IMR-90 (cell line): ENCODE measurements around the gene ZNF532. TPM values are rescaled to one million over a fixed set of nuclear protein-coding genes. Genes with fewer than 3 reads are reported as not detected.
A peak's percentile ranks its signal among the peaks of the same experiment; 100 is the strongest.

Experiments used
- ATAC-seq: fragments of 200-7000 bp; cut with Tn5 transposase; 2 replicates; pipeline ENCODE4 v1.9.1; 2020; ENCODE audit warnings: low read depth, mild to moderate bottlenecking, moderate library complexity
- BruUV-seq: library from RNA; stranded (reverse); fragments of 400-500 nt; replicated peaks from 2 replicates; lab custom pipeline; 2021; lab: Mats Ljungman, UMichigan
- CTCF ChIA-PET: fragments of 300-600 bp; formaldehyde crosslinking; extraction: SDS; loops from one replicate; lab custom pipeline; 2021; ENCODE audit warnings: antibody characterized with exemption; lab: Yijun Ruan, JAX
- POLR2A ChIA-PET: fragments of 300-600 bp; sonication (Branson Sonifier 250); formaldehyde crosslinking; loops from one replicate; lab custom pipeline; 2022; ENCODE audit warnings: antibody characterized with exemption; ENCODE audit not compliant: unreplicated experiment; lab: Charles Lee
- DNase-seq: peaks from one replicate; pipeline ENCODE4 v3.0.0; 2013
- H2AFZ ChIP-seq: replicated peaks from 2 replicates; pipeline ENCODE3; 2013; ENCODE audit warnings: low read length, mild to moderate bottlenecking; ENCODE audit not compliant: poor library complexity
- H2AK5ac ChIP-seq: 2 replicates; pipeline ENCODE4 v1.6.1; 2013; ENCODE audit warnings: low read depth, low read length, inconsistent platforms
- H2AK9ac ChIP-seq: replicated peaks from 2 replicates; pipeline ENCODE3; 2013; ENCODE audit warnings: mild to moderate bottlenecking, low read depth, low read length, moderate library complexity; ENCODE audit not compliant: poor library complexity
- H2BK120ac ChIP-seq: 2 replicates; pipeline ENCODE4 v1.6.1; 2013; ENCODE audit warnings: low read depth, low read length, inconsistent platforms
- H2BK15ac ChIP-seq: 3 replicates; pipeline ENCODE4 v1.6.1; 2013; ENCODE audit warnings: low read depth, low read length, inconsistent platforms
- H2BK20ac ChIP-seq: 2 replicates; pipeline ENCODE4 v1.6.1; 2013; ENCODE audit warnings: low read depth, mild to moderate bottlenecking, inconsistent platforms, low read length, moderate library complexity
- H2BK5ac ChIP-seq: 2 replicates; pipeline ENCODE4 v1.6.1; 2013; ENCODE audit warnings: mild to moderate bottlenecking, low read depth, low read length, inconsistent platforms; ENCODE audit not compliant: poor library complexity, severe bottlenecking
- H3K14ac ChIP-seq: replicated peaks from 2 replicates; pipeline ENCODE4 v1.6.1; 2013; ENCODE audit warnings: low read depth, low read length, inconsistent platforms
- H3K18ac ChIP-seq: 2 replicates; pipeline ENCODE4 v1.6.1; 2013; ENCODE audit warnings: low read depth, low read length, control low read depth
- H3K23ac ChIP-seq: 2 replicates; pipeline ENCODE4 v1.6.1; 2013; ENCODE audit warnings: low read depth, low read length, inconsistent platforms
- H3K27ac ChIP-seq: 2 replicates; pipeline ENCODE4 v1.5.1; 2013; ENCODE audit warnings: mild to moderate bottlenecking, control low read depth, low read length; ENCODE audit not compliant: insufficient read depth
- H3K27me3 ChIP-seq: 2 replicates; pipeline ENCODE4 v1.6.1; 2013; ENCODE audit warnings: low read length; ENCODE audit not compliant: control insufficient read depth, insufficient read depth
- H3K36me3 ChIP-seq: 2 replicates; pipeline ENCODE4 v1.6.1; 2013; ENCODE audit warnings: low read length, mixed read lengths; ENCODE audit not compliant: control insufficient read depth, insufficient read depth
- H3K4ac ChIP-seq: 2 replicates; pipeline ENCODE4 v1.6.1; 2013; ENCODE audit warnings: low read depth, low read length, inconsistent platforms
- H3K4me1 ChIP-seq: 2 replicates; pipeline ENCODE4 v1.6.1; 2013; ENCODE audit warnings: low read length, mixed read lengths; ENCODE audit not compliant: control insufficient read depth, insufficient read depth
- H3K4me2 ChIP-seq: 2 replicates; pipeline ENCODE4 v1.6.1; 2013; ENCODE audit warnings: low read depth, mild to moderate bottlenecking, control low read depth, low read length, moderate library complexity
- H3K4me3 ChIP-seq: 2 replicates; pipeline ENCODE4 v1.5.1; 2013; ENCODE audit warnings: low read depth, mild to moderate bottlenecking, control low read depth, low read length, moderate library complexity; ENCODE audit not compliant: insufficient read depth
- H3K56ac ChIP-seq: 2 replicates; pipeline ENCODE4 v1.6.1; 2013; ENCODE audit warnings: low read length, inconsistent platforms; ENCODE audit not compliant: insufficient read depth; ENCODE audit errors: extremely low read depth
- H3K79me1 ChIP-seq, 2 experiments: 2 replicates each; pipeline ENCODE4 v1.6.1; 2013; ENCODE audit warnings: low read length in 2 of 2, inconsistent platforms in 1 of 2, low read depth in 1 of 2
- H3K9ac ChIP-seq: 2 replicates; pipeline ENCODE4 v1.6.1; 2013; ENCODE audit warnings: low read depth, low read length, control low read depth
- H3K9me1 ChIP-seq: 2 replicates; pipeline ENCODE4 v1.6.1; 2013; ENCODE audit warnings: low read length, inconsistent platforms; ENCODE audit not compliant: insufficient read depth
- H3K9me3 ChIP-seq: 2 replicates; pipeline ENCODE4 v1.6.1; 2013; ENCODE audit warnings: low read length; ENCODE audit not compliant: control insufficient read depth, insufficient read depth
- H4K20me1 ChIP-seq: 2 replicates; pipeline ENCODE4 v1.6.1; 2013; ENCODE audit warnings: low read length, inconsistent platforms; ENCODE audit not compliant: insufficient read depth
- H4K5ac ChIP-seq: 2 replicates; pipeline ENCODE4 v1.6.1; 2013; ENCODE audit warnings: mild to moderate bottlenecking, low read depth, low read length, control low read depth
- H4K8ac ChIP-seq, 2 experiments: 2 replicates each; pipeline ENCODE4 v1.6.1; 2013; ENCODE audit warnings: low read depth in 2 of 2, low read length in 2 of 2, control low read depth in 1 of 2, inconsistent platforms in 1 of 2
- H4K91ac ChIP-seq: 2 replicates; pipeline ENCODE4 v1.6.1; 2013; ENCODE audit warnings: low read depth, low read length, inconsistent platforms; ENCODE audit not compliant: insufficient read depth
- BHLHE40 ChIP-seq: fragments of 150-350 bp; IDR thresholded peaks from 2 replicates; pipeline ENCODE4 v1.6.1; 2016; ENCODE audit warnings: mild to moderate bottlenecking, low read depth, low read length
- CEBPB ChIP-seq: IDR thresholded peaks from 2 replicates; pipeline ENCODE4 v1.6.1; 2012; ENCODE audit warnings: low read depth, low read length, improper control_type of control experiment
- CHD1 ChIP-seq: IDR thresholded peaks from 2 replicates; pipeline ENCODE4 v1.6.1; 2012; ENCODE audit warnings: low read depth, low read length, improper control_type of control experiment
- MAFK ChIP-seq: IDR thresholded peaks from 2 replicates; pipeline ENCODE4 v1.6.1; 2012; ENCODE audit warnings: low read depth, low read length, improper control_type of control experiment
- MAZ ChIP-seq: IDR thresholded peaks from 2 replicates; pipeline ENCODE4 v1.6.1; 2012; ENCODE audit warnings: low read depth, mild to moderate bottlenecking, low read length, improper control_type of control experiment, moderate library complexity, borderline replicate concordance
- SMC3 ChIP-seq: fragments of 150-350 bp; IDR thresholded peaks from 2 replicates; pipeline ENCODE4 v1.6.1; 2016; ENCODE audit warnings: low read depth, mild to moderate bottlenecking, antibody characterized with exemption, low read length, moderate library complexity
- USF2 ChIP-seq: fragments of 150-350 bp; IDR thresholded peaks from 2 replicates; pipeline ENCODE4 v1.6.1; 2017; ENCODE audit warnings: mild to moderate bottlenecking, antibody characterized with exemption, low read length, low read depth
- WGBS, 2 experiments: methylation state at CpG; one replicate each; pipeline versions ENCODE4 v1.1.5 to v1.1.7; 2013; ENCODE audit warnings: missing lambda C conversion rate in 2 of 2; ENCODE audit not compliant: insufficient read length in 1 of 2; ENCODE audit errors: extremely low coverage in 2 of 2; 5-methylcytosine and 5-hydroxymethylcytosine counted together
- dilution Hi-C: fragments of 300-500 bp; cut with HindIII; formaldehyde crosslinking; loops from one replicate; pipeline ENCODE4 v1.14.3; 2018; ENCODE audit warnings: low sequenced_read_pairs; ENCODE audit not compliant: unreplicated experiment
- in situ Hi-C: fragments of 300-500 bp; cut with MboI; formaldehyde crosslinking; loops from 3 replicates; pipeline ENCODE4 v1.14.3; 2019; ENCODE audit warnings: low sequenced_read_pairs, inconsistent platforms, mixed read lengths
- intact Hi-C: fragments of 100-400 bp; cut with micrococcal nuclease; formaldehyde crosslinking; loops from 2 replicates; pipeline ENCODE4 v1.10.0; 2022
- polyA plus RNA-seq, 3 experiments: library from polyadenylated mRNA; depleted of rRNA; stranded (reverse); fragments of >200 nt; gene quantifications; 2 replicates each; pipeline ENCODE4 v1.2.3, GENCODE V29; 2012; ENCODE audit warnings: low replicate concordance in 1 of 3
- total RNA-seq: library from RNA; depleted of rRNA; stranded (reverse); fragments of >200 nt; gene quantifications from 2 replicates; pipeline ENCODE4 v1.2.3, GENCODE V29; 2012

Gene ZNF532
- total and polyA plus RNA-seq, 2 of the 4 experiments (the other 2 are of a cell fraction) = 29.9 to 45.8 TPM

GRCh38 chr18:58870621-58871020 is 5.9 kb downstream of the ZNF532 start:
- no peak for TF ChIP-seq CHD1
- TF ChIP-seq SMC3 = no peak
- TF ChIP-seq MAFK = no peak
- TF ChIP-seq BHLHE40 = no peak
- no peak for TF ChIP-seq CEBPB
- no peak for TF ChIP-seq USF2
- TF ChIP-seq MAZ = no peak
- H4K20me1 ChIP-seq = no peaks in the 10 kb centered on the region
- H3K36me3 ChIP-seq = peaks cover 28% of the 10 kb centered on the region
- H3K9me1 ChIP-seq = peaks cover 29% of the 10 kb centered on the region
- H3K79me1 ChIP-seq = peaks cover 61 to 91% of the 10 kb centered on the region in 2 experiments
- peak overlapping the region; percentile 75; the same call in 1 of the 2 replicates for H2BK20ac ChIP-seq
- no peak overlapping the region for H3K4me3 ChIP-seq
- no peak overlapping the region for H3K4me2 ChIP-seq
- H2BK5ac ChIP-seq = peak overlapping the region; percentile 51
- peaks cover 28% of the 10 kb centered on the region for H3K4me1 ChIP-seq
- peak overlapping the region in 1 of 2 experiments; percentile 10; a peak in 1 of 4 replicates for H4K8ac ChIP-seq
- peak overlapping the region; percentile 84 for H4K91ac ChIP-seq
- dilution Hi-C loops (no loop called here), intact Hi-C loops (no loop called here), in situ Hi-C loops (no loop called here)
- peak overlapping the region; percentile 88 for H3K4ac ChIP-seq
- H3K9me3 ChIP-seq = peaks cover 2% of the 10 kb centered on the region; the same call in 1 of the 2 replicates
- no peak overlapping the region for H3K27ac ChIP-seq
- no peak overlapping the region for H2AK9ac ChIP-seq
- ATAC-seq (no peak), DNase-seq (no peak)
- BruUV-seq = no TSS peak
- no peak overlapping the region for H3K56ac ChIP-seq
- POLR2A ChIA-PET = no interaction called here
- H3K27me3 ChIP-seq = no peaks in the 10 kb centered on the region
- H3K18ac ChIP-seq = peak overlapping the region; percentile 69
- H3K23ac ChIP-seq = peak overlapping the region; percentile 41; the same call in 1 of the 2 replicates
- no peak overlapping the region for H2AFZ ChIP-seq
- CTCF ChIA-PET = no interaction called here
- peak overlapping the region; percentile 82; the same call in 1 of the 2 replicates for H2BK120ac ChIP-seq
- H3K9ac ChIP-seq = peak overlapping the region; percentile 15; the same call in 1 of the 2 replicates
- 90% methylated on average over 2 of the region's 2 CpGs; no CpG with 5 or more reads in 1 of the 2 experiments for WGBS, 2 experiments
- peak overlapping the region; percentile 62; the same call in 1 of the 2 replicates for H3K14ac ChIP-seq
- H2BK15ac ChIP-seq = peak overlapping the region; percentile 77; the same call in 1 of the 3 replicates
- peak overlapping the region; percentile 88 for H4K5ac ChIP-seq
- peak overlapping the region; percentile 94; the same call in 1 of the 2 replicates for H2AK5ac ChIP-seq
